Liver (tissue), 3 donors: ENCODE data around the gene TFPI.

Experiments used
- CTCF ChIP-seq: fragments of 150-350 bp; IDR thresholded peaks from 2 replicates; pipeline ENCODE4 v1.5.1; 2017; ENCODE audit warnings: improper control_type of control experiment, low read depth, low read length; ENCODE audit not compliant: missing input control
- EGR1 ChIP-seq, 2 donors: IDR thresholded peaks; 2 replicates each; pipeline ENCODE4 v1.6.1; 2016 to 2018; ENCODE audit warnings: antibody characterized with exemption in 2 of 2, low read depth in 2 of 2
- FOXA1 ChIP-seq: IDR thresholded peaks from 2 replicates; pipeline ENCODE4 v1.6.1; 2016; ENCODE audit warnings: antibody characterized with exemption
- REST ChIP-seq: IDR thresholded peaks from 2 replicates; pipeline ENCODE4 v1.6.1; 2016; ENCODE audit warnings: antibody characterized with exemption, mild to moderate bottlenecking
- TAF1 ChIP-seq: conservative IDR thresholded peaks from 2 replicates; pipeline ENCODE4 v1.6.1; 2016; ENCODE audit warnings: antibody characterized with exemption, mild to moderate bottlenecking
- YY1 ChIP-seq: IDR thresholded peaks from 2 replicates; pipeline ENCODE4 v1.6.1; 2016; ENCODE audit warnings: antibody characterized with exemption, mild to moderate bottlenecking
- ZBTB33 ChIP-seq: IDR thresholded peaks from 2 replicates; pipeline ENCODE4 v1.6.1; 2016; ENCODE audit warnings: antibody characterized with exemption
- donor health status: healthy.
- donor health status: healthy.

GRCh38 chr2:187438455-187438854 lies 115.8 kb downstream of the TFPI start:
- TF ChIP-seq ZBTB33: no peak
- no peak for TF ChIP-seq CTCF
- TF ChIP-seq TAF1: no peak
- no peak for TF ChIP-seq FOXA1
- TF ChIP-seq YY1: no peak
- TF ChIP-seq EGR1 (IDR thresholded peaks at IDR 0.05; ENCODE audit: low read depth in 2 of 2): no peak
- TF ChIP-seq REST: no peak
